ENCODE measurements around the gene CLN3. TPM values are rescaled to one million over a fixed set of nuclear protein-coding genes. Genes with fewer than 3 reads are reported as not detected.

The CLN3 gene
- total and polyA plus RNA-seq, 12 donors: 8.4 to 78.0 (median 36.3) TPM

DNA sequence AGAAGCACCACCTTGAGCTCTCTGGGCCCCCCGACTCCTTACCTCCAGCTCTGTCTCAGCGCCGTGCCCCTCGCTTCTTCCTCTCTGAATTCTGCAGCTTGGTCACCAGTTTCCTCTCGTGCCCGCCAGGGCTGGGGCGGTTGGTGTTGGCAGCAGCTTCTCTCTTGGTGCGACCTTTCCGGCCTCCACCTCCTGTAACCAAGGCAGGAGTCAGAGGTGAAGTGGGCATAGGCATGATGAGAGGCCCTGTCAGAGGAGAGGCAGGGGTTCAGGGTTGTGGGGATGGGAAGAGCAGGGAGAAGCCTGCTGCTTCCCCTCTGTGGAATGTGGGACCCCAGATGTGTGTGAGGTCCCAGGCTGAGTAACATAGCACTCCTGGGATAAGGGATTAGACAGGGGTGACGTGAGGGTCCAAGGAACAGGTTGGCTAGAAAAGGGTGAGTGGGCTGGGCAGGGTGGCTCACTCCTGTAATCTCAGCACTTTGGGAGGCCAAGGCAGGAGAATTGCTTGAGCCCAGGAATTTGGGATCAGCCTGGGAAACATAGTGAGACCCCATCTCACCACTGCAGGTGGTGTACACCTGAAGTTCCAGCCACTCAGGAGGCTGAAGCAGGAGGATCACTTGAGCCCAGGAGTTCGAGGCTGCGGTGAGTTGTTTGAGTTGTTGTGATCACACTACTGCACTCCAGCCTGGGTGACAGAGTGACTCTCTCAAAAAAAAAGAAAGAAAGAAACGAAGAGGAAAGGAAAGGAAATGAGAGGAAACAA lies 46.3 kb upstream of the CLN3 start:
- Histone ChIP-seq H3K36me3 (replicated peaks in 1 of 2) (no peaks in the 10 kb centered on the region), H3K9me3 (replicated peaks in 1 of 3) (no peaks in the 10 kb centered on the region), H3K27me3 (no peaks in the 10 kb centered on the region), H3K27ac (peak overlapping the region; percentile 4 to 94 (median 89)), H3K4me3 (peak overlapping the region in 3 of 4 donors; percentile 25 to 65 (median 38)), H3K4me1 (replicated peaks in 1 of 2) (peaks cover 24 to 31% of the 10 kb centered on the region in 2 donors)
- 75 to 84% (median 79%) methylated on average over 13 of the region's 13 CpGs for WGBS, 4 donors
- intact Hi-C loops (cut with DNase I): no loop called here
- DNase-seq: peak in 6 of 7 donors; percentile 21 to 63 (median 44)
- TF ChIP-seq, protein P1, sequence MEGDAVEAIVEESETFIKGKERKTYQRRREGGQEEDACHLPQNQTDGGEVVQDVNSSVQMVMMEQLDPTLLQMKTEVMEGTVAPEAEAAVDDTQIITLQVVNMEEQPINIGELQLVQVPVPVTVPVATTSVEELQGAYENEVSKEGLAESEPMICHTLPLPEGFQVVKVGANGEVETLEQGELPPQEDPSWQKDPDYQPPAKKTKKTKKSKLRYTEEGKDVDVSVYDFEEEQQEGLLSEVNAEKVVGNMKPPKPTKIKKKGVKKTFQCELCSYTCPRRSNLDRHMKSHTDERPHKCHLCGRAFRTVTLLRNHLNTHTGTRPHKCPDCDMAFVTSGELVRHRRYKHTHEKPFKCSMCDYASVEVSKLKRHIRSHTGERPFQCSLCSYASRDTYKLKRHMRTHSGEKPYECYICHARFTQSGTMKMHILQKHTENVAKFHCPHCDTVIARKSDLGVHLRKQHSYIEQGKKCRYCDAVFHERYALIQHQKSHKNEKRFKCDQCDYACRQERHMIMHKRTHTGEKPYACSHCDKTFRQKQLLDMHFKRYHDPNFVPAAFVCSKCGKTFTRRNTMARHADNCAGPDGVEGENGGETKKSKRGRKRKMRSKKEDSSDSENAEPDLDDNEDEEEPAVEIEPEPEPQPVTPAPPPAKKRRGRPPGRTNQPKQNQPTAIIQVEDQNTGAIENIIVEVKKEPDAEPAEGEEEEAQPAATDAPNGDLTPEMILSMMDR (IDR thresholded peaks at IDR 0.05): no peak
- TF ChIP-seq POLR2A (IDR thresholded peaks at IDR 0.05): no peak

DNA sequence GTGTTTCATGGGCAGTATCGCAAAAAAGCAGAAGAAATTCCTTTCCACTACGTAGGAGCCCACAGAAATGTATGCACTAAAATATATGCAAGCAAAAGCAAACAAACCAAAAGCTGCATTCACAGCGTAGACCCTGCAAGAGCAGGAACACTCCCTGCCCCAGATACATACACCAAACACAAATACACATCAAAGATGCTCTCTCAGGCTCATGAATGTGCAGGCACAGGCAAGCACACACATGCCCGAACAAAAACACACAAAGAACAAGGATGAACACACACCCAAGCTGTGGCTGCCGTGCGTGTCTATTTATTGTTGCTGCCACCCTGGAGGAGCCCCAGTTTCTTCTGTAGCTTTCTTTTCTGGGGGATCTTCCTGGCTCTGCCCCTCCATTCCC lies 45.2 kb upstream of the CLN3 start:
- intact Hi-C loops (cut with DNase I): no loop called here
- H3K27ac ChIP-seq: peak overlapping the region in 2 of 5 donors; percentile 20 to 91
- WGBS, 4 donors: 84 to 88% (median 86%) methylated on average over 6 of the region's 6 CpGs
- no peak for TF ChIP-seq POLR2A (IDR thresholded peaks at IDR 0.05)
- TF ChIP-seq, protein P1 (IDR thresholded peaks at IDR 0.05): no peak
- H3K27me3 ChIP-seq: no peaks in the 10 kb centered on the region
- H3K9me3 ChIP-seq (replicated peaks in 1 of 3): no peaks in the 10 kb centered on the region
- peak overlapping the region in 2 of 4 donors; percentile 38 to 65 for H3K4me3 ChIP-seq
- H3K4me1 ChIP-seq (replicated peaks in 1 of 2): peaks cover 26 to 37% of the 10 kb centered on the region in 2 donors
- no peaks in the 10 kb centered on the region for H3K36me3 ChIP-seq (replicated peaks in 1 of 2)
- no peak for DNase-seq

DNA sequence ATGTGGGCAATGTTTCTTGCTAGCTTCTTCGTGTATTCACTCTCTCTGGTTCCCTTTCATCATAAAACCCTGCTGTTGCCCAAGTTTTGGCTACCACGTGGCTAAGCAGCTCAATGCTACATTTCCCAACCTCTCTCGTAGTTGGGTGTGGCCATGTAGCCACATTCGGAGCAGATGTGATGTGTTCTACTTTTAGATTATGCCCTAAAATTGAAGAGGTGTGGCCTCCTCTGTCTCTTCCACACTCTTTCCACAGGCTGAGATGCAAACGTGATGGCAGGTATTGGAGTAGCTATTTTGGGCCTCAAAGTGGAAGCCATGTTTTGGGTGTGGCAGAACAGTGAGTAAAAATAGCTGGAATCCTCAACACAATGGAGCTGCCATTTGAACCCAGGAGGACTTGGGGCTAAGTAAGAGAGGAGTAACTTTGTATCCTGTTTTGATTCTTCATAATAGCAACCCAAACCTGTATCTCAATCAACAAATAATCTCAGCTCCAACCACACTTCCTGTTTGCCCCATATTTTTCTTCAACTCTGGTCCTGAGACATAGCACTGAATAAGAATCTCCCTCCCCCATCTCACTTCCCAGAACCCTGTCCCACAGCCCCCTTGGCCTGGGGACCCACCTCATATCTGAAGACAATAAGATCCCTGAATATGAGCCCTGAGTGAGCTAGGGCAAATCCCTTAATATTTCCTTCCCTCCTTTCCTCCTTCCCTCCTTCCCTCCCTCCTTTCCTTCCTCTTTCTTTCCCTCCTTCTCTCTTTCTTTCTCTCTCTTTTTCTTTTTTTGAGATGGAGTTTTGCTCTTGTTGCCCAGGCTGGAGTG lies 42.9 kb upstream of the CLN3 start:
- WGBS, 4 donors: 54 to 78% (median 59%) methylated on average over 5 of the region's 5 CpGs
- H3K4me1 ChIP-seq (replicated peaks in 1 of 2): peaks cover 31 to 47% of the 10 kb centered on the region in 2 donors
- intact Hi-C loops (cut with DNase I): no loop called here
- H3K36me3 ChIP-seq (replicated peaks in 1 of 2): no peaks in the 10 kb centered on the region
- peak in 6 of 7 donors; percentile 46 to 77 (median 76) for DNase-seq
- TF ChIP-seq, protein P1 (IDR thresholded peaks at IDR 0.05): no peak
- TF ChIP-seq POLR2A (IDR thresholded peaks at IDR 0.05): no peak
- H3K9me3 ChIP-seq (replicated peaks in 1 of 3): no peaks in the 10 kb centered on the region
- peak overlapping the region in 3 of 5 donors; percentile 27 to 60 (median 38) for H3K27ac ChIP-seq
- H3K27me3 ChIP-seq: no peaks in the 10 kb centered on the region
- H3K4me3 ChIP-seq: no peak overlapping the region

DNA sequence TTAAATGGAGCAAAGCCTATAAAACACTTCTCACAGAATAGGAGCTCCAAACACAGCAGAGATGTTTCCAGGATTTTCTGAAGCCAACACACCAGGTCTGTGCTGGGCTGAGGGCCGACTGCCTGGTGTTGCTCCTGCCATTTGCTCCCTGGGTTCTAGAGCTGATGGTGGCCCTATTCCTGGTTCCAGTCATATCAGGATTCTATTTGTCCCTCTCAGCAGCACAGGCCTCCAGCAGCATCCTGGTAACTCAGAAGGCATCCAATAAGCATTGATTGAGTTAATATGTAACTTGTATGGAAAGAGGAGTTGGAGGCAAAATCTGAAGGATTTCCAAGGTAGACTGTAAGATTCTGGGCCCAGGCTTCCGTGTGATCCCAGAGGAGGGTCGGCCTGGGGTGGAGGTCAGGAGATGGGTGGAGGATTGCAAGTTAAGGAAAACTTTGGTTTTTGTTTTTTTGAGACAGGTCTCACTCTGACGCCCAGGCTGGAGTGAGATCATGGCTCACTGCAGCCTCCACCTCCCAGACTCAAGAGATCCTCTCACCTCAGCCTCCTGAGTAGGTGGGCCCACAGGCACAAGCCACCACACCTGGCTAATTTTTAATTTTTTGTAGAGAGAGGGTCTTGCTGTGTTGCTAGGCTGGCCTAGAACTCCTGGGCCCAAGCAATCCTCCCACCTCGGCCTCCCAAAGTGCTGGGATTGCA lies 41.2 kb upstream of the CLN3 start:
- 86 to 93% (median 90%) methylated on average over 5 of the region's 5 CpGs for WGBS, 4 donors
- TF ChIP-seq POLR2A (IDR thresholded peaks at IDR 0.05): no peak
- TF ChIP-seq, protein P1 (IDR thresholded peaks at IDR 0.05): no peak
- Histone ChIP-seq H3K9me3 (replicated peaks in 1 of 3) (no peaks in the 10 kb centered on the region), H3K4me1 (replicated peaks in 1 of 2) (peaks cover 34 to 48% of the 10 kb centered on the region in 2 donors), H3K4me3 (no peak overlapping the region), H3K27ac (peak overlapping the region; percentile 23 to 84 (median 60)), H3K36me3 (replicated peaks in 1 of 2) (no peaks in the 10 kb centered on the region), H3K27me3 (no peaks in the 10 kb centered on the region)
- no peak for DNase-seq
- intact Hi-C loops (cut with DNase I): no loop called here

All from adrenal gland (tissue), 12 donors.